ENCODE data around the gene YOD1.

YOD1 gene

GRCh38 chr1:207014728-207015127 lies 36.3 kb downstream of the YOD1 start:
- TF ChIP-seq EP300 (IDR thresholded peaks at IDR 0.05; ENCODE audit: borderline replicate concordance): no peak
- TF ChIP-seq CEBPB (IDR thresholded peaks at IDR 0.05): no peak
- TF ChIP-seq MAX (IDR thresholded peaks at IDR 0.05): no peak
- TF ChIP-seq EGR1 (IDR thresholded peaks at IDR 0.05): no peak
- TF ChIP-seq CREB1 (IDR thresholded peaks at IDR 0.05; ENCODE audit: low read depth): no peak
- no peak for TF ChIP-seq NFIC (IDR thresholded peaks at IDR 0.05)
- TF ChIP-seq USF1 (IDR thresholded peaks at IDR 0.05): no peak
- TF ChIP-seq ZBTB7A (IDR thresholded peaks at IDR 0.05; ENCODE audit: low read depth): no peak
- TF ChIP-seq RAD21 (IDR thresholded peaks at IDR 0.05; ENCODE audit: low read depth): no peak
- no peak for TF ChIP-seq FOXM1 (IDR thresholded peaks at IDR 0.05; ENCODE audit: borderline replicate concordance, low read depth)
- TF ChIP-seq TEAD4 (IDR thresholded peaks at IDR 0.05): no peak
- TF ChIP-seq TCF12 (IDR thresholded peaks at IDR 0.05; ENCODE audit: low read depth): no peak
- TF ChIP-seq YY1 (IDR thresholded peaks at IDR 0.05; ENCODE audit: low read depth): no peak
- TF ChIP-seq TAF1 (IDR thresholded peaks at IDR 0.05; ENCODE audit: low read depth): no peak
- no peak for TF ChIP-seq REST (IDR thresholded peaks at IDR 0.05; ENCODE audit: low read depth)

GRCh38 chr1:207013321-207014085 lies 37.5 kb downstream of the YOD1 start:
- TF ChIP-seq MAX (IDR thresholded peaks at IDR 0.05): no peak
- no peak for TF ChIP-seq TEAD4 (IDR thresholded peaks at IDR 0.05)

- TF ChIP-seq EGR1 (IDR thresholded peaks at IDR 0.05) (no peak), NFIC (IDR thresholded peaks at IDR 0.05) (no peak), CEBPB (IDR thresholded peaks at IDR 0.05) (no peak), YY1 (IDR thresholded peaks at IDR 0.05; ENCODE audit: low read depth) (no peak)
Measured at GRCh38 chr1:207010726-207011125, 40.3 kb downstream of the YOD1 start.

GRCh38 chr1:207009945-207010344 lies 41.1 kb downstream of the YOD1 start:
- TF ChIP-seq MAX (IDR thresholded peaks at IDR 0.05): no peak

GRCh38 chr1:207009182-207009850 lies 41.7 kb downstream of the YOD1 start:
- TF ChIP-seq TCF12 (IDR thresholded peaks at IDR 0.05; ENCODE audit: low read depth) (no peak), ZBTB7A (IDR thresholded peaks at IDR 0.05; ENCODE audit: low read depth) (no peak), MAX (IDR thresholded peaks at IDR 0.05) (no peak), USF1 (IDR thresholded peaks at IDR 0.05) (no peak), TEAD4 (IDR thresholded peaks at IDR 0.05) (no peak), CEBPB (IDR thresholded peaks at IDR 0.05) (no peak), CREB1 (IDR thresholded peaks at IDR 0.05; ENCODE audit: low read depth) (no peak), YY1 (IDR thresholded peaks at IDR 0.05; ENCODE audit: low read depth) (no peak), TAF1 (IDR thresholded peaks at IDR 0.05; ENCODE audit: low read depth) (no peak), EGR1 (IDR thresholded peaks at IDR 0.05) (no peak), EP300 (IDR thresholded peaks at IDR 0.05; ENCODE audit: borderline replicate concordance) (no peak), RAD21 (IDR thresholded peaks at IDR 0.05; ENCODE audit: low read depth) (no peak), FOXM1 (IDR thresholded peaks at IDR 0.05; ENCODE audit: borderline replicate concordance, low read depth) (no peak), REST (IDR thresholded peaks at IDR 0.05; ENCODE audit: low read depth) (no peak), NFIC (IDR thresholded peaks at IDR 0.05) (no peak)
